ENCODE measurements around the gene NYAP2.

Gene NYAP2

DNA sequence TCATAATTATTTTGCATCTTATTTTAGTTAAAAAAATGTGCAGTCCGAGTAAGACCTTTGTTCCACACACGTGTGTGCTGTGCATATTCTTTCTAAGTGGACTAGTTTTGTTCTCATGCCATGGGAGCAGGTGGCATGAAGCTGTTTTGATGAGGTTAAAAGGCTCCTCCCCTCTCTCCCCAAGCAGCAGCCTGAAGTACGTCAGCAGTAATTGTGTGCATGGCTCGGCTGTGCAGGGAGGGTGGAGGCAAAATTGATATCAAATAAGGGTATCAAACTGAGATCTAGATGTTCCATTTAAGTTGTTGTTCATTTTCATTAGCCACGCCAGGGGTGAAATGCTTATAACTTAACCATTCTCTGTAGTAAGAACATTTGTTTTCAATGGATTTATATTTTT lies at the start of gene NYAP2:
TSS of gene NYAP2 (plus strand) at position 207 of the 400 bp plus-strand sequence. CDS start 9,171 bp downstream, outside the sequence.
- Histone ChIP-seq H3K4me3 (no peak within 1 kb of the TSS), H3K4me1 (no peaks in the 10 kb centered on the region), H3K36me3 (no peaks in the 10 kb centered on the region), H3K9ac (no peak within 1 kb of the TSS), H3K4me2 (no peak within 1 kb of the TSS), H4K20me1 (no peaks in the 10 kb centered on the region), H3K27me3 (no peaks in the 10 kb centered on the region), H3K27ac (no peak within 1 kb of the TSS), H3K9me3 (no peaks in the 10 kb centered on the region)
- TF ChIP-seq Cebpa-rat (IDR thresholded peaks at IDR 0.05) = no peak

DNA sequence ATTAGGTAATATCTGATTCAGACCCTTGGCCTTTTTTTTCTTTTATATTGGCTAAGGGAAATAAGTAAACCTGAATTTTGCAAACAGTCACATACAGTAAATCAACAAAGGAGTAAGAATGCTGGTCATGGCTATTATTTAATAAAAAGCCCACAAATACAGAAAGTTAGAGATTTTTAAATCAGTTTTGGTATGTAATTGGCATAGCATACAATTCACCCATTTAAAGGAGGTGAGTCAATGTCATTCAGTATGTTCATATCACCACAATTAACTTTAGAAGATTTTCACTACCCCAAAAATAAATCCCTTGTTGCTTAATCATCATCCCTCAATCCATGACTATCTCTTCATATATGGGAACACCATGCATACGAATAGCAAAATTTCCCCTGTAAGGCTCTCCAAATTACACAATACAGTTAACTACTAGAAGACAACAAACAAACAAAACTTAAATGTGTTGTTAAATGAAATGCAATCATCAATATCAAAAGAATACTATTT lies 45.9 kb upstream of the NYAP2 start:
- no peak for TF ChIP-seq Cebpa-rat (IDR thresholded peaks at IDR 0.05)
- H3K27ac ChIP-seq = no peak overlapping the region
- no peaks in the 10 kb centered on the region for H3K4me1 ChIP-seq
- H3K36me3 ChIP-seq = no peaks in the 10 kb centered on the region
- H3K27me3 ChIP-seq = no peaks in the 10 kb centered on the region
- H3K4me2 ChIP-seq = no peak overlapping the region
- H3K4me3 ChIP-seq = no peak overlapping the region
- no peaks in the 10 kb centered on the region for H3K9me3 ChIP-seq
- no peak overlapping the region for H3K9ac ChIP-seq
- H4K20me1 ChIP-seq = no peaks in the 10 kb centered on the region

DNA sequence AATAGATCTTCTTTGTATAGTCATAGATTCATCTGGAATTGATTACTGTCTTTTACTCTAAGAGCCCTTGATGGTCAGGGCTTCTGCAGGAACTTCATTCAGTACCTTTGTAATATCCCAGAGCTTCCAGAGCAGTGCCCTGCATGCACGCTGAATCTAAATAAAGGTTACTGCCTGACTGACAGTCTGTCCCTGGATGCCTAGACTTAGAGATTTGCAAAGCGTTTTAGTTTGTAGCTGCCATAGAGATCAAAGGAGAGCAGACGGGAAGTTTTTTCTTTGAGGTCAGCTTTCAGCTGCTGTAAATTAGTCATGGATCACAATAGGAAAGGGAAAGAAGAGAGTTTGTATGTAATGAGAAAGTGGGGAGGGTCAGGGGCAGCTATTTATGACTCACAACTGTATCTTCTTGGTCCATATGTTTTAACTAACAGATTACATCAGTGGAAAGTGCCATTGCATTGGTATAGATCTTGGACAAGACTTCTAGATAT lies 45.2 kb upstream of the NYAP2 start:
- TF ChIP-seq Cebpa-rat (IDR thresholded peaks at IDR 0.05) = no peak

GRCh38 chr2:225355788-225356187 lies 43.7 kb upstream of the NYAP2 start:
- no peaks in the 10 kb centered on the region for H3K27me3 ChIP-seq
- no peak for TF ChIP-seq Cebpa-rat (IDR thresholded peaks at IDR 0.05)
- no peaks in the 10 kb centered on the region for H4K20me1 ChIP-seq
- H3K27ac ChIP-seq = no peak overlapping the region
- H3K36me3 ChIP-seq = no peaks in the 10 kb centered on the region
- no peak overlapping the region for H3K9ac ChIP-seq
- H3K4me2 ChIP-seq = no peak overlapping the region
- no peaks in the 10 kb centered on the region for H3K4me1 ChIP-seq
- no peak overlapping the region for H3K4me3 ChIP-seq
- H3K9me3 ChIP-seq = no peaks in the 10 kb centered on the region

More for the DNA sequence above, 45.2 kb upstream of the NYAP2 start:
- Histone ChIP-seq H4K20me1 (no peaks in the 10 kb centered on the region), H3K9ac (no peak overlapping the region), H3K27ac (no peak overlapping the region), H3K4me3 (no peak overlapping the region), H3K4me2 (no peak overlapping the region), H3K27me3 (no peaks in the 10 kb centered on the region), H3K9me3 (no peaks in the 10 kb centered on the region), H3K4me1 (no peaks in the 10 kb centered on the region), H3K36me3 (no peaks in the 10 kb centered on the region)

DNA sequence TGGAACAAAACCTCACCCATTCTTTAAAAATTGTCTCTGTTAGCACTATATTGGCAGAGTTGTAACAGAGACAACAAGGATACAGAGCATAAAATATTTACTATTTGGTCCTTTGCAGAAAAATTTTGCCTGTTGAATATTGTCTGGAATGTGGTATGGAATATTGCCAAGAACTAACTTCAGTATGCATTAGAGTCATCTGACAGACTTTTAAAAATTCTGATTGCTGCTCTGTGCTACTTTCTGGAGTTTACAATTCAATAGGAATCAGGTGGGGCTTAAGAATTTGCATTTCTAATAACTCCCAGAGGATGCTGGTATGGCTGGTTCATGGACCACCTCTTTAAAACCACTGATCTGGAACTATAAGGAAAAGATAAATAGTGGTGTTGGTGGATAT lies 32.8 kb upstream of the NYAP2 start:
- no peaks in the 10 kb centered on the region for H3K27me3 ChIP-seq

GRCh38 chr2:225367482-225367881 lies 32.0 kb upstream of the NYAP2 start:
- H3K36me3 ChIP-seq = no peaks in the 10 kb centered on the region
- no peak overlapping the region for H3K27ac ChIP-seq
- no peaks in the 10 kb centered on the region for H4K20me1 ChIP-seq
- H3K9me3 ChIP-seq = no peaks in the 10 kb centered on the region
- no peaks in the 10 kb centered on the region for H3K27me3 ChIP-seq
- no peak for TF ChIP-seq Cebpa-rat (IDR thresholded peaks at IDR 0.05)
- no peak overlapping the region for H3K4me3 ChIP-seq
- H3K4me2 ChIP-seq = no peak overlapping the region
- no peak overlapping the region for H3K9ac ChIP-seq
- H3K4me1 ChIP-seq = no peaks in the 10 kb centered on the region

More for the DNA sequence above, 32.8 kb upstream of the NYAP2 start:
- H3K4me3 ChIP-seq = no peak overlapping the region
- no peak overlapping the region for H3K4me2 ChIP-seq
- TF ChIP-seq Cebpa-rat (IDR thresholded peaks at IDR 0.05) = no peak
- no peak overlapping the region for H3K27ac ChIP-seq
- no peak overlapping the region for H3K9ac ChIP-seq
- no peaks in the 10 kb centered on the region for H3K9me3 ChIP-seq
- no peaks in the 10 kb centered on the region for H4K20me1 ChIP-seq
- no peaks in the 10 kb centered on the region for H3K36me3 ChIP-seq
- H3K4me1 ChIP-seq = no peaks in the 10 kb centered on the region

- H4K20me1 ChIP-seq = no peaks in the 10 kb centered on the region
- H3K9me3 ChIP-seq = no peaks in the 10 kb centered on the region
- no peak overlapping the region for H3K4me2 ChIP-seq
- H3K4me3 ChIP-seq = no peak overlapping the region
- no peak for TF ChIP-seq Cebpa-rat (IDR thresholded peaks at IDR 0.05)
- H3K27ac ChIP-seq = no peak overlapping the region
- H3K36me3 ChIP-seq = no peaks in the 10 kb centered on the region
- H3K4me1 ChIP-seq = no peaks in the 10 kb centered on the region
- H3K27me3 ChIP-seq = no peaks in the 10 kb centered on the region
- no peak overlapping the region for H3K9ac ChIP-seq
Observed at GRCh38 chr2:225378984-225379383, 20.5 kb upstream of the NYAP2 start.

DNA sequence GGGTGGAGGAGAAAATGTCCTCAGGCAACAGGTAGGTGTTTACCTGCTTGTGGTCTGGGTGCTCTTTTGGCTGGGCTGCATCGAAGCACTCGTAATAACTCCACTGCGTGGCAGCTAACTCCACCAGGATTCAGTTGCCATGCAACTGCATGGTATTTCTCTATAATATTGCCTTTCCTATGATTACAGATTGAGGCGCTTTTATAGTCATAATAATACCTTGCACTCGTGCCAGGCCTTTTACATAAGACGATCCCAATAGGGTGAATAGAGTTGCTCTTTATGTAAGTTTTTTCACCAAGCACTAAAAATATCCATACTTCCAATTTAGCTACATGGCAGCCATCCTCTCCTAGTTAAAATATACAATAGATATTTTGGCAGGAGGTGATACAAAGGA lies 19.7 kb upstream of the NYAP2 start:
- Histone ChIP-seq H3K9ac (no peak overlapping the region), H3K9me3 (no peaks in the 10 kb centered on the region), H3K4me2 (no peak overlapping the region), H3K27ac (no peak overlapping the region), H3K36me3 (no peaks in the 10 kb centered on the region), H3K4me1 (no peaks in the 10 kb centered on the region), H3K4me3 (no peak overlapping the region), H3K27me3 (no peaks in the 10 kb centered on the region), H4K20me1 (no peaks in the 10 kb centered on the region)
- TF ChIP-seq Cebpa-rat (IDR thresholded peaks at IDR 0.05) = no peak

DNA sequence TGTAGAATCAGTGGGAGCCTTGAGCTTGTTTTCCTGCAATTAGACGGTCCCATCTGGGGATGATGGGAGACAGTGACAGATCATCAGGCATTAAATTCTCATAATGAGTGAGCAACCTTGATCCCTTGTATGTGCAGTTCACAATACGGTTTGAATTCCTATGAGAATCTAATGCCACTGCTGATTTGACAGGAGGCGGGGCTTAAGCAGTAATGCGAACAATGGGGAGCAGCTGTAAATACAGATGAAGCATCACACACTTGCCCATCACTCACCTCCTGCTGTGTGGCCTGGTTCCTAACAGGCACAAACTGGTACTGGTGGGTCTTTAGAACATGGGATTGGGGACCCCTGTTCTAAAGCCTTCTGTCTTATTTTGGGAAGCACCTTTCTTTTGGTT lies 17.9 kb upstream of the NYAP2 start:
- no peaks in the 10 kb centered on the region for H3K36me3 ChIP-seq
- no peak overlapping the region for H3K4me3 ChIP-seq
- no peaks in the 10 kb centered on the region for H3K27me3 ChIP-seq
- H3K4me2 ChIP-seq = no peak overlapping the region
- H3K27ac ChIP-seq = no peak overlapping the region
- no peaks in the 10 kb centered on the region for H3K4me1 ChIP-seq
- H3K9me3 ChIP-seq = no peaks in the 10 kb centered on the region
- no peaks in the 10 kb centered on the region for H4K20me1 ChIP-seq
- H3K9ac ChIP-seq = no peak overlapping the region
- TF ChIP-seq Cebpa-rat (IDR thresholded peaks at IDR 0.05) = no peak

DNA sequence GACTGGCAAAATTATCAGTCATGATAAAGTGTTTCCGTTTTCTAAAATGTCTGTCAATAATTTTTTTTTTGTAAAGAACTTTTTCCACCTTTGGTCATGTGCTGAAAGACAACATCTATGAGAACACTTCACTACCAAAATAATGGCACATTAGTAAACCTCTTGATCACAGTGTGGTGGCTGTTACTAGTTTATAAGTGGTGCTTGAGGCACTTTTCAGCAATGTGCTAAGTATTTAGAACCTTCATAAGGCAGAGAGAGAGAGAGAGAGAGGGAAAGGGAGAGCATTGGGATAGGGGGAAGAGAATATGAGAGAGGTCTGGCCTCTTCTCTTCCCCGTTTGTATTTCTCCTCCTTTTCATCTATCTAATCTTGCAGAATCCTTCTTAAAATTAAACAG lies 1.1 kb upstream of the NYAP2 start:
- Histone ChIP-seq H3K27ac (no peak overlapping the region), H4K20me1 (no peaks in the 10 kb centered on the region), H3K27me3 (no peaks in the 10 kb centered on the region), H3K9me3 (no peaks in the 10 kb centered on the region), H3K4me2 (no peak overlapping the region), H3K4me3 (no peak overlapping the region), H3K4me1 (no peaks in the 10 kb centered on the region), H3K36me3 (no peaks in the 10 kb centered on the region), H3K9ac (no peak overlapping the region)
- TF ChIP-seq Cebpa-rat (IDR thresholded peaks at IDR 0.05) = no peak

- Histone ChIP-seq H3K27me3 (no peaks in the 10 kb centered on the region), H3K9me3 (no peaks in the 10 kb centered on the region), H3K9ac (no peak overlapping the region), H3K36me3 (no peaks in the 10 kb centered on the region), H3K4me2 (no peak overlapping the region), H4K20me1 (no peaks in the 10 kb centered on the region), H3K27ac (no peak overlapping the region), H3K4me3 (no peak overlapping the region), H3K4me1 (no peaks in the 10 kb centered on the region)
- no peak for TF ChIP-seq Cebpa-rat (IDR thresholded peaks at IDR 0.05)
Observed at GRCh38 chr2:225400060-225400511, 576 bp downstream of the NYAP2 start.
